Loucy (cell line): ENCODE data around the gene C19orf18.
A peak's percentile ranks its signal among the peaks of the same experiment; 100 is the strongest.
"Not testable (repeated sequence)": the region's sequence is repeated elsewhere in the genome, so short reads cannot be mapped to it uniquely, and the experiment has no call there.

ENCODE experiments used
- H2AFZ ChIP-seq: fragments of 200-600 bp; sonication (generic); 2 replicates; pipeline ENCODE4 v1.6.0; 2016; ENCODE audit warnings: antibody characterized with exemption, mild to moderate bottlenecking, low read length, moderate library complexity
- H3F3A ChIP-seq: fragments of 200-600 bp; 2 replicates; pipeline ENCODE4 v1.6.0; 2016; ENCODE audit warnings: antibody characterized with exemption, low read depth, mild to moderate bottlenecking
- H3K27me3 ChIP-seq: fragments of 200-600 bp; sonication (generic); 2 replicates; pipeline ENCODE4 v1.6.1; 2014; ENCODE audit warnings: low read length, mild to moderate bottlenecking; ENCODE audit not compliant: insufficient read depth, poor library complexity, severe bottlenecking
- H3K36me3 ChIP-seq: fragments of 200-600 bp; sonication (generic); 2 replicates; pipeline ENCODE4 v1.6.1; 2016; ENCODE audit warnings: low read length; ENCODE audit not compliant: insufficient read depth
- H3K4me1 ChIP-seq: fragments of 200-600 bp; sonication (generic); 2 replicates; pipeline ENCODE4 v1.5.1; 2014; ENCODE audit warnings: low read length, mild to moderate bottlenecking; ENCODE audit not compliant: insufficient read depth, poor library complexity, severe bottlenecking
- H3K4me2 ChIP-seq: fragments of 200-600 bp; sonication (generic); 2 replicates; pipeline ENCODE4 v1.6.0; 2014; ENCODE audit warnings: antibody characterized with exemption, low read length, low read depth, mild to moderate bottlenecking; ENCODE audit not compliant: poor library complexity, severe bottlenecking
- H3K4me3 ChIP-seq: fragments of 200-600 bp; sonication (generic); 2 replicates; pipeline ENCODE4 v1.5.1; 2014; ENCODE audit warnings: low read length, mild to moderate bottlenecking, mixed read lengths; ENCODE audit not compliant: poor library complexity, severe bottlenecking
- H3K79me2 ChIP-seq: fragments of 200-600 bp; sonication (generic); 2 replicates; pipeline ENCODE4 v1.6.1; 2014; ENCODE audit warnings: low read length; ENCODE audit not compliant: insufficient read depth
- H3K9ac ChIP-seq: fragments of 200-600 bp; sonication (generic); 2 replicates; pipeline ENCODE4 v1.6.0; 2014; ENCODE audit warnings: mild to moderate bottlenecking, low read depth, low read length, moderate library complexity; ENCODE audit not compliant: poor library complexity, severe bottlenecking
- H3K9me2 ChIP-seq: fragments of 200-600 bp; sonication (generic); replicated peaks from 2 replicates; pipeline ENCODE4 v1.6.1; 2016; ENCODE audit warnings: low read depth, low read length, mixed read lengths
- H3K9me3 ChIP-seq: fragments of 200-600 bp; sonication (generic); 2 replicates; pipeline ENCODE4 v1.6.1; 2014; ENCODE audit warnings: mild to moderate bottlenecking, antibody characterized with exemption, low read length, low read depth; ENCODE audit not compliant: insufficient read depth
- H4K20me1 ChIP-seq: fragments of 200-600 bp; sonication (generic); 2 replicates; pipeline ENCODE4 v1.6.0; 2014; ENCODE audit warnings: antibody characterized with exemption, low read length, mild to moderate bottlenecking; ENCODE audit not compliant: insufficient read depth, poor library complexity, severe bottlenecking
- EZH2phosphoT487 ChIP-seq: fragments of 200-600 bp; IDR thresholded peaks from 2 replicates; pipeline ENCODE4 v1.6.1; 2018; ENCODE audit warnings: antibody characterized with exemption, mild to moderate bottlenecking, moderate library complexity, borderline replicate concordance
- TF ChIP-seq, protein P1 (sequence below): fragments of 200-600 bp; sonication (generic); conservative IDR thresholded peaks from 2 replicates; pipeline ENCODE4 v1.5.1; 2014; ENCODE audit warnings: mild to moderate bottlenecking, antibody characterized with exemption, low read length

C19orf18 gene

DNA sequence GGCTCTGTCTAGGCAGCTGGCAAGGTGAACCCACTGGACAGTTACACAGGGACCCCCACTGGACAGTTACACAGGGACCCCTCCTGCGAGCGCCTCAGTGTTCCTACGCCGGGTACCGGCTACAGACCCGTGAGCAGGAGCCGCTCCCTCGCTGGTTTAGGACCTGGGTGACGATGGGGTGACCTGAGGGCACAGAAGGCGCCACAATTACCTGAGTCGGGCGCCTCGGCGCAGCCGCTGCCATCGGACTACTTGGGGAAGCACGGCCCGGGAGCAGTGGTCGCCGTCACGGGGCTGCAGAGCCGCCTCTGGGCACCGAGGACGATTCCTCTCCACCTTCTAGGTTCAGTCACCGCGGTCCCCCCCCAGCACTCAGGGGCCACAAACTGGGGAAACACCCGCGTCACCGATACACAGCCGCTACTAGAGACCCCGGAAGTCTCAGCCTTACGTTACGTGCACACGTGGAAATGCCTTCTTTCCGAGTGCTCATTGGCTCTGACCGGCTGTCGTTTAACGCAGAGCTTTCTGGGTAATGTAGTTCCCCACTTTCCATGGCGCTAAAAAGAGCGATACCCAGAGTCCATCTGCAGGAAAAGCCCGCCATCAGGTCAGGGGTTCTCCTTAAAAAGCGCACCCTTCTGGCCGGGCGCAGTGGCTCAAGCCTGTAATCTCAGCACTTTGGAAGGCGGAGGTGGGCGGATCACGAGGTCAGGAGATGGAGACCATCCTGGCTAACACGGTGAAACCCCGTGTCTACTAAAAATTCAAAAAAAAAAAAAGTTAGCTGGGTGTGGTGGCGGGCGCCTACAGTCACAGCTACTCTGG, 58.0 kb downstream of the C19orf18 start, which contains the start of gene ZNF417:
ZNF417 (minus strand) TSS at position 425 of the 828 bp plus-strand sequence; CDS start at position 244, 181 bp downstream.
- Histone ChIP-seq H3K4me2 (peak within 1 kb of the TSS; percentile 97), H3K4me3 (peak within 1 kb of the TSS; percentile 91), H3K79me2 (peaks cover 29% of the 10 kb centered on the region), H3K9ac (peak within 1 kb of the TSS; percentile 88), H2AFZ (peak within 1 kb of the TSS; percentile 90)
- H3F3A ChIP-seq, H3K27me3 ChIP-seq, H3K9me3 ChIP-seq, H3K4me1 ChIP-seq, H3K9me2 ChIP-seq, H4K20me1 ChIP-seq, H3K36me3 ChIP-seq: not testable (repeated sequence)
- TF ChIP-seq, protein P1, sequence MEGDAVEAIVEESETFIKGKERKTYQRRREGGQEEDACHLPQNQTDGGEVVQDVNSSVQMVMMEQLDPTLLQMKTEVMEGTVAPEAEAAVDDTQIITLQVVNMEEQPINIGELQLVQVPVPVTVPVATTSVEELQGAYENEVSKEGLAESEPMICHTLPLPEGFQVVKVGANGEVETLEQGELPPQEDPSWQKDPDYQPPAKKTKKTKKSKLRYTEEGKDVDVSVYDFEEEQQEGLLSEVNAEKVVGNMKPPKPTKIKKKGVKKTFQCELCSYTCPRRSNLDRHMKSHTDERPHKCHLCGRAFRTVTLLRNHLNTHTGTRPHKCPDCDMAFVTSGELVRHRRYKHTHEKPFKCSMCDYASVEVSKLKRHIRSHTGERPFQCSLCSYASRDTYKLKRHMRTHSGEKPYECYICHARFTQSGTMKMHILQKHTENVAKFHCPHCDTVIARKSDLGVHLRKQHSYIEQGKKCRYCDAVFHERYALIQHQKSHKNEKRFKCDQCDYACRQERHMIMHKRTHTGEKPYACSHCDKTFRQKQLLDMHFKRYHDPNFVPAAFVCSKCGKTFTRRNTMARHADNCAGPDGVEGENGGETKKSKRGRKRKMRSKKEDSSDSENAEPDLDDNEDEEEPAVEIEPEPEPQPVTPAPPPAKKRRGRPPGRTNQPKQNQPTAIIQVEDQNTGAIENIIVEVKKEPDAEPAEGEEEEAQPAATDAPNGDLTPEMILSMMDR, result peak; percentile 36

DNA sequence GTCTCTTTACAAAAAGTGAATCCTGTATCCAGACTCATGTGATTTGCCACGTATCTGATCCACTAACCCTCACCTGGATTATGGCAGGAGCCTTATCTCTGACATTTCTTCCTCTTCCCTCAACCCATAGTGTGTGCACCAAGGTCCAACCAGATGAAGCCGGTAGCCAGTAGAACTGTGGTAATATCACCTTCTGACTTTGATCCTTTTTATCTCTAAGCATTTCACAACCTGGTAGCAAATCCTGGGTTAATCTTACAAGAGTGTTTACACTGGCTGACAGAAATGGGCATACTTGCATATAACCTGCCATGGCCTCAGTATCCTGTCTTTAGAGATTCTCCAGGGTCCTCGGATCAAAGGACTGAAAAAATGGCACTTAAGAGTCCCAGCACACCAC, 59.8 kb downstream of the C19orf18 start:
- peaks cover 14% of the 10 kb centered on the region; the same call in 1 of the 2 replicates for H3K36me3 ChIP-seq
- H3K79me2 ChIP-seq, result peaks cover 29% of the 10 kb centered on the region
- no peaks in the 10 kb centered on the region for H3K27me3 ChIP-seq
- no peak overlapping the region for H2AFZ ChIP-seq
- H3K4me2 ChIP-seq, result peak overlapping the region; percentile 97
- no peaks in the 10 kb centered on the region for H3F3A ChIP-seq
- H3K4me3 ChIP-seq, result peak overlapping the region; percentile 91
- no peaks in the 10 kb centered on the region for H3K9me3 ChIP-seq
- H4K20me1 ChIP-seq, result peaks cover 9% of the 10 kb centered on the region
- no peak overlapping the region for H3K9ac ChIP-seq
- H3K4me1 ChIP-seq, result peaks cover 8% of the 10 kb centered on the region
- TF ChIP-seq, protein P1, result no peak
- no peak for TF ChIP-seq EZH2phosphoT487
- H3K9me2 ChIP-seq, result no peaks in the 10 kb centered on the region
